IMR-90 (cell line): ENCODE results near the gene UTP3. TPM values are rescaled to one million over a fixed set of nuclear protein-coding genes. Genes with fewer than 3 reads are reported as not detected.

Experiments used
- ATAC-seq: fragments of 200-7000 bp; cut with Tn5 transposase; 2 replicates; pipeline ENCODE4 v1.9.1; 2020; ENCODE audit warnings: low read depth, mild to moderate bottlenecking, moderate library complexity
- BruUV-seq: library from RNA; stranded (reverse); fragments of 400-500 nt; replicated peaks from 2 replicates; lab custom pipeline; 2021; lab: Mats Ljungman, UMichigan
- CTCF ChIA-PET: fragments of 300-600 bp; formaldehyde crosslinking; extraction: SDS; loops from one replicate; lab custom pipeline; 2021; ENCODE audit warnings: antibody characterized with exemption; lab: Yijun Ruan, JAX
- POLR2A ChIA-PET: fragments of 300-600 bp; sonication (Branson Sonifier 250); formaldehyde crosslinking; loops from one replicate; lab custom pipeline; 2022; ENCODE audit warnings: antibody characterized with exemption; ENCODE audit not compliant: unreplicated experiment; lab: Charles Lee
- DNase-seq: peaks from one replicate; pipeline ENCODE4 v3.0.0; 2013
- H2AFZ ChIP-seq: replicated peaks from 2 replicates; pipeline ENCODE3; 2013; ENCODE audit warnings: low read length, mild to moderate bottlenecking; ENCODE audit not compliant: poor library complexity
- H2AK5ac ChIP-seq: 2 replicates; pipeline ENCODE4 v1.6.1; 2013; ENCODE audit warnings: low read depth, low read length, inconsistent platforms
- H2AK9ac ChIP-seq: replicated peaks from 2 replicates; pipeline ENCODE3; 2013; ENCODE audit warnings: mild to moderate bottlenecking, low read depth, low read length, moderate library complexity; ENCODE audit not compliant: poor library complexity
- H2BK120ac ChIP-seq: 2 replicates; pipeline ENCODE4 v1.6.1; 2013; ENCODE audit warnings: low read depth, low read length, inconsistent platforms
- H2BK15ac ChIP-seq: 3 replicates; pipeline ENCODE4 v1.6.1; 2013; ENCODE audit warnings: low read depth, low read length, inconsistent platforms
- H2BK20ac ChIP-seq: 2 replicates; pipeline ENCODE4 v1.6.1; 2013; ENCODE audit warnings: low read depth, mild to moderate bottlenecking, inconsistent platforms, low read length, moderate library complexity
- H2BK5ac ChIP-seq: 2 replicates; pipeline ENCODE4 v1.6.1; 2013; ENCODE audit warnings: mild to moderate bottlenecking, low read depth, low read length, inconsistent platforms; ENCODE audit not compliant: poor library complexity, severe bottlenecking
- H3K14ac ChIP-seq: replicated peaks from 2 replicates; pipeline ENCODE4 v1.6.1; 2013; ENCODE audit warnings: low read depth, low read length, inconsistent platforms
- H3K18ac ChIP-seq: 2 replicates; pipeline ENCODE4 v1.6.1; 2013; ENCODE audit warnings: low read depth, low read length, control low read depth
- H3K23ac ChIP-seq: 2 replicates; pipeline ENCODE4 v1.6.1; 2013; ENCODE audit warnings: low read depth, low read length, inconsistent platforms
- H3K27ac ChIP-seq: 2 replicates; pipeline ENCODE4 v1.5.1; 2013; ENCODE audit warnings: mild to moderate bottlenecking, control low read depth, low read length; ENCODE audit not compliant: insufficient read depth
- H3K27me3 ChIP-seq: 2 replicates; pipeline ENCODE4 v1.6.1; 2013; ENCODE audit warnings: low read length; ENCODE audit not compliant: control insufficient read depth, insufficient read depth
- H3K36me3 ChIP-seq: 2 replicates; pipeline ENCODE4 v1.6.1; 2013; ENCODE audit warnings: low read length, mixed read lengths; ENCODE audit not compliant: control insufficient read depth, insufficient read depth
- H3K4ac ChIP-seq: 2 replicates; pipeline ENCODE4 v1.6.1; 2013; ENCODE audit warnings: low read depth, low read length, inconsistent platforms
- H3K4me1 ChIP-seq: 2 replicates; pipeline ENCODE4 v1.6.1; 2013; ENCODE audit warnings: low read length, mixed read lengths; ENCODE audit not compliant: control insufficient read depth, insufficient read depth
- H3K4me2 ChIP-seq: 2 replicates; pipeline ENCODE4 v1.6.1; 2013; ENCODE audit warnings: low read depth, mild to moderate bottlenecking, control low read depth, low read length, moderate library complexity
- H3K4me3 ChIP-seq: 2 replicates; pipeline ENCODE4 v1.5.1; 2013; ENCODE audit warnings: low read depth, mild to moderate bottlenecking, control low read depth, low read length, moderate library complexity; ENCODE audit not compliant: insufficient read depth
- H3K56ac ChIP-seq: 2 replicates; pipeline ENCODE4 v1.6.1; 2013; ENCODE audit warnings: low read length, inconsistent platforms; ENCODE audit not compliant: insufficient read depth; ENCODE audit errors: extremely low read depth
- H3K79me1 ChIP-seq, 2 experiments: 2 replicates each; pipeline ENCODE4 v1.6.1; 2013; ENCODE audit warnings: low read length in 2 of 2, inconsistent platforms in 1 of 2, low read depth in 1 of 2
- H3K9ac ChIP-seq: 2 replicates; pipeline ENCODE4 v1.6.1; 2013; ENCODE audit warnings: low read depth, low read length, control low read depth
- H3K9me1 ChIP-seq: 2 replicates; pipeline ENCODE4 v1.6.1; 2013; ENCODE audit warnings: low read length, inconsistent platforms; ENCODE audit not compliant: insufficient read depth
- H3K9me3 ChIP-seq: 2 replicates; pipeline ENCODE4 v1.6.1; 2013; ENCODE audit warnings: low read length; ENCODE audit not compliant: control insufficient read depth, insufficient read depth
- H4K20me1 ChIP-seq: 2 replicates; pipeline ENCODE4 v1.6.1; 2013; ENCODE audit warnings: low read length, inconsistent platforms; ENCODE audit not compliant: insufficient read depth
- H4K5ac ChIP-seq: 2 replicates; pipeline ENCODE4 v1.6.1; 2013; ENCODE audit warnings: mild to moderate bottlenecking, low read depth, low read length, control low read depth
- H4K8ac ChIP-seq, 2 experiments: 2 replicates each; pipeline ENCODE4 v1.6.1; 2013; ENCODE audit warnings: low read depth in 2 of 2, low read length in 2 of 2, control low read depth in 1 of 2, inconsistent platforms in 1 of 2
- H4K91ac ChIP-seq: 2 replicates; pipeline ENCODE4 v1.6.1; 2013; ENCODE audit warnings: low read depth, low read length, inconsistent platforms; ENCODE audit not compliant: insufficient read depth
- CHD1 ChIP-seq: IDR thresholded peaks from 2 replicates; pipeline ENCODE4 v1.6.1; 2012; ENCODE audit warnings: low read depth, low read length, improper control_type of control experiment
- FOS ChIP-seq: fragments of 150-350 bp; IDR thresholded peaks from 2 replicates; pipeline ENCODE4 v1.6.1; 2016; ENCODE audit warnings: low read depth, low read length
- MAFK ChIP-seq: IDR thresholded peaks from 2 replicates; pipeline ENCODE4 v1.6.1; 2012; ENCODE audit warnings: low read depth, low read length, improper control_type of control experiment
- MXI1 ChIP-seq: IDR thresholded peaks from 2 replicates; pipeline ENCODE4 v1.6.1; 2012; ENCODE audit warnings: low read depth, mild to moderate bottlenecking, low read length, moderate library complexity, borderline replicate concordance
- NFE2L2 ChIP-seq: fragments of 150-350 bp; IDR thresholded peaks from 2 replicates; pipeline ENCODE4 v1.6.1; 2016; ENCODE audit warnings: low read depth, mild to moderate bottlenecking, low read length
- RFX5 ChIP-seq: IDR thresholded peaks from 2 replicates; pipeline ENCODE4 v1.8.0; 2012; ENCODE audit warnings: low read depth, mild to moderate bottlenecking, low read length, moderate library complexity
- USF2 ChIP-seq: fragments of 150-350 bp; IDR thresholded peaks from 2 replicates; pipeline ENCODE4 v1.6.1; 2017; ENCODE audit warnings: mild to moderate bottlenecking, antibody characterized with exemption, low read length, low read depth
- WGBS, 2 experiments: methylation state at CpG; one replicate each; pipeline versions ENCODE4 v1.1.5 to v1.1.7; 2013; ENCODE audit warnings: missing lambda C conversion rate in 2 of 2; ENCODE audit not compliant: insufficient read length in 1 of 2; ENCODE audit errors: extremely low coverage in 2 of 2; 5-methylcytosine and 5-hydroxymethylcytosine counted together
- dilution Hi-C: fragments of 300-500 bp; cut with HindIII; formaldehyde crosslinking; loops from one replicate; pipeline ENCODE4 v1.14.3; 2018; ENCODE audit warnings: low sequenced_read_pairs; ENCODE audit not compliant: unreplicated experiment
- in situ Hi-C: fragments of 300-500 bp; cut with MboI; formaldehyde crosslinking; loops from 3 replicates; pipeline ENCODE4 v1.14.3; 2019; ENCODE audit warnings: low sequenced_read_pairs, inconsistent platforms, mixed read lengths
- intact Hi-C: fragments of 100-400 bp; cut with micrococcal nuclease; formaldehyde crosslinking; loops from 2 replicates; pipeline ENCODE4 v1.10.0; 2022
- polyA plus RNA-seq, 3 experiments: library from polyadenylated mRNA; depleted of rRNA; stranded (reverse); fragments of >200 nt; gene quantifications; 2 replicates each; pipeline ENCODE4 v1.2.3, GENCODE V29; 2012; ENCODE audit warnings: low replicate concordance in 1 of 3
- total RNA-seq: library from RNA; depleted of rRNA; stranded (reverse); fragments of >200 nt; gene quantifications from 2 replicates; pipeline ENCODE4 v1.2.3, GENCODE V29; 2012

UTP3 gene
- total and polyA plus RNA-seq, 2 of the 4 experiments (the other 2 are of a cell fraction) = 14.9 to 30.7 TPM

- no CpG with 5 or more reads among the region's 6 CpGs for WGBS, 2 experiments
- ChIA-PET POLR2A (no interaction called here), CTCF (no interaction called here)
- 0 out of 2 replicates have a peak overlapping the region, but pooled peaks have one; percentile 16 for H2AK5ac ChIP-seq
- in situ Hi-C loops (no loop called here), dilution Hi-C loops (no loop called here), intact Hi-C loops (no loop called here)
- no peak overlapping the region for H4K8ac ChIP-seq
- H2AFZ ChIP-seq = no peak overlapping the region
- no peak overlapping the region for H3K14ac ChIP-seq
- no peak overlapping the region for H3K4me3 ChIP-seq
- no peak overlapping the region for H4K91ac ChIP-seq
- H2BK20ac ChIP-seq = 0 out of 2 replicates have a peak overlapping the region, but pooled peaks have one; percentile 72
- no peaks in the 10 kb centered on the region; the same call in 1 of the 2 replicates for H3K27me3 ChIP-seq
- no peaks in the 10 kb centered on the region for H3K9me3 ChIP-seq
- no peak overlapping the region for H2BK5ac ChIP-seq
- ATAC-seq (no peak), DNase-seq (no peak)
- BruUV-seq = no TSS peak
- no peak overlapping the region for H3K4me2 ChIP-seq
- no peaks in the 10 kb centered on the region for H3K79me1 ChIP-seq
- no peak overlapping the region for H3K9ac ChIP-seq
- no peak overlapping the region for H2AK9ac ChIP-seq
- no peak overlapping the region for H3K23ac ChIP-seq
- H3K36me3 ChIP-seq = no peaks in the 10 kb centered on the region
- no peak overlapping the region for H3K56ac ChIP-seq
- no peak overlapping the region for H3K27ac ChIP-seq
- no peaks in the 10 kb centered on the region for H3K4me1 ChIP-seq
- H4K20me1 ChIP-seq = no peaks in the 10 kb centered on the region
- no peak overlapping the region for H2BK15ac ChIP-seq
- 0 out of 2 replicates have a peak, but pooled peaks cover 2% of the 10 kb centered on the region for H3K9me1 ChIP-seq
- no peak overlapping the region for H3K4ac ChIP-seq
- no peak overlapping the region for H3K18ac ChIP-seq
- TF ChIP-seq USF2 (no peak), NFE2L2 (no peak), MAFK (no peak), CHD1 (no peak), MXI1 (no peak), FOS (no peak), RFX5 (no peak)
- no peak overlapping the region for H4K5ac ChIP-seq
- H2BK120ac ChIP-seq = no peak overlapping the region
Measured at GRCh38 chr4:70676554-70677090, 11.7 kb upstream of the UTP3 start.
